Natural killer cell (primary cell): Measurements from ENCODE around the gene NME9. TPM values are rescaled to one million over a fixed set of nuclear protein-coding genes. Genes with fewer than 3 reads are reported as not detected.

Experiments used
- ATAC-seq, 3 donors: fragments of 150-1000 bp in 2 of 3; fragments of 200-7000 bp in 1 of 3; cut with Tn5 transposase; 1 replicate in 1 of 3; 2 replicates in 2 of 3; pipeline ENCODE4 v1.10.0; 2021; ENCODE audit warnings: mild to moderate bottlenecking in 2 of 3, moderate library complexity in 2 of 3
- DNase-seq, 2 donors: peaks; one replicate each; pipeline versions ENCODE4 v3.0.0 to v3.0.0-alpha.2; 2013 to 2021; ENCODE audit warnings: mixed read lengths in 1 of 2
- H3K27ac ChIP-seq: one replicate; pipeline ENCODE4 v1.5.1; 2013; ENCODE audit warnings: mild to moderate bottlenecking, low read length
- H3K27me3 ChIP-seq: one replicate; pipeline ENCODE4 v1.6.1; 2013; ENCODE audit warnings: low read length; ENCODE audit not compliant: control insufficient read depth, insufficient read depth
- H3K36me3 ChIP-seq: one replicate; pipeline ENCODE4 v1.6.1; 2013; ENCODE audit warnings: low read length; ENCODE audit not compliant: control insufficient read depth, insufficient read depth
- H3K4me1 ChIP-seq: one replicate; pipeline ENCODE4 v1.6.1; 2013; ENCODE audit warnings: low read length; ENCODE audit not compliant: control insufficient read depth, insufficient read depth
- H3K4me3 ChIP-seq: one replicate; pipeline ENCODE4 v1.5.1; 2013; ENCODE audit warnings: low read length
- H3K9me3 ChIP-seq: one replicate; pipeline ENCODE4 v1.6.1; 2013; ENCODE audit warnings: low read length; ENCODE audit not compliant: control insufficient read depth, insufficient read depth
- H3K27ac Mint-ChIP-seq, 2 donors: one replicate each; pipeline ENCODE4 v1.8.0; 2022; ENCODE audit warnings: mild to moderate bottlenecking in 2 of 2, mixed read lengths in 2 of 2, moderate library complexity in 1 of 2
- H3K27me3 Mint-ChIP-seq, 2 donors: one replicate each; pipeline ENCODE4 v1.8.0; 2022; ENCODE audit warnings: low read depth in 2 of 2, mixed read lengths in 2 of 2
- H3K36me3 Mint-ChIP-seq: one replicate; pipeline ENCODE4 v1.8.0; 2022; ENCODE audit warnings: mixed read lengths
- H3K4me1 Mint-ChIP-seq, 2 donors: one replicate each; pipeline ENCODE4 v1.8.0; 2022; ENCODE audit warnings: mixed read lengths in 2 of 2
- H3K4me3 Mint-ChIP-seq: one replicate; pipeline ENCODE4 v1.8.0; 2022; ENCODE audit warnings: mild to moderate bottlenecking, moderate library complexity, mixed read lengths
- H3K9me3 Mint-ChIP-seq, 2 donors: one replicate each; pipeline ENCODE4 v1.8.0; 2022; ENCODE audit warnings: mixed read lengths in 2 of 2
- CTCF ChIP-seq: fragments of 200-600 bp; IDR thresholded peaks from one replicate; pipeline ENCODE4 v1.8.0; 2022; ENCODE audit warnings: antibody characterized with exemption
- WGBS: methylation state at CpG from one replicate; pipeline ENCODE4 v1.1.7; 2013; ENCODE audit warnings: missing lambda C conversion rate; ENCODE audit not compliant: insufficient coverage; 5-methylcytosine and 5-hydroxymethylcytosine counted together
- intact Hi-C: fragments of 100-400 bp; cut with micrococcal nuclease; formaldehyde crosslinking; loops from one replicate; pipeline ENCODE4 v1.14.2; 2022
- total RNA-seq, 4 donors: library from RNA; stranded (reverse); fragments of 120-200 nt in 1 of 4; gene quantifications; one replicate each; pipeline versions ENCODE4 v1.2.3 to v1.2.4, GENCODE V29; 2013 to 2022

The NME9 gene
- total RNA-seq, 3 donors from 2014 or later (not counting 1 experiment from before 2014, with no cell fraction given): not detected

- Histone ChIP-seq H3K9me3 (no peaks in the 10 kb centered on the region), H3K36me3 (peaks cover 2% of the 10 kb centered on the region), H3K4me3 (no peak overlapping the region), H3K27me3 (no peaks in the 10 kb centered on the region), H3K4me1 (no peaks in the 10 kb centered on the region), H3K27ac (no peak overlapping the region)
- ATAC-seq (no peak), DNase-seq (no peak)
- H3K9me3 Mint-ChIP-seq: no peaks in the 10 kb centered on the region
- no peak overlapping the region for H3K27ac Mint-ChIP-seq
- H3K36me3 Mint-ChIP-seq: peaks cover under 1% of the 10 kb centered on the region
- no peak overlapping the region for H3K4me3 Mint-ChIP-seq
- WGBS: 100% methylated on average over 1 of the region's 1 CpG
- H3K27me3 Mint-ChIP-seq: no peaks in the 10 kb centered on the region
- intact Hi-C loops: no loop called here
- H3K4me1 Mint-ChIP-seq: peaks cover 0 to 4% of the 10 kb centered on the region in 2 donors
- TF ChIP-seq CTCF: no peak
Observed at GRCh38 chr3:138253609-138254008, 76.0 kb downstream of the NME9 start.

Other genes starting within 250 kb of the NME9 start
- not detected for gene DZIP1L, start 214.2 kb downstream of the NME9 start, total RNA-seq
- not detected for gene A4GNT, start 197.5 kb downstream of the NME9 start, total RNA-seq
- gene DBR1, start 154.9 kb downstream of the NME9 start, total RNA-seq: 10 to 100 TPM; 17.0 to 18.4 (median 17.5) TPM
- gene ARMC8, start 142.6 kb downstream of the NME9 start, total RNA-seq: 10 to 100 TPM; 75.4 to 93.5 (median 86.4) TPM
- 1 to 10 TPM; 1.2 to 4.9 (median 2.4) TPM for gene MRAS, start 18.7 kb upstream of the NME9 start, total RNA-seq
- gene ESYT3, start 104.8 kb upstream of the NME9 start, total RNA-seq: not detected